GM18526 (cell line): ENCODE data around the gene SUCNR1.

Source experiments
- POLR2A ChIP-seq: IDR thresholded peaks from 3 replicates; pipeline ENCODE4 v1.6.1; 2011; ENCODE audit not compliant: insufficient read length; ENCODE audit errors: extremely low read depth

SUCNR1 gene

GRCh38 chr3:151873398-151873797 is at the start of gene SUCNR1:
Gene SUCNR1 (plus strand): TSS chr3:151873643. CDS start chr3:151879893, 6,250 bp downstream.
- TF ChIP-seq POLR2A = no peak

GRCh38 chr3:151827816-151828215 is 45.6 kb upstream of the SUCNR1 start:
- TF ChIP-seq POLR2A = no peak

GRCh38 chr3:151835751-151836525 is 37.5 kb upstream of the SUCNR1 start:
- no peak for TF ChIP-seq POLR2A

GRCh38 chr3:151837057-151837456 is 36.4 kb upstream of the SUCNR1 start:
- TF ChIP-seq POLR2A = no peak

- TF ChIP-seq POLR2A = no peak
Observed at GRCh38 chr3:151838574-151839312, 34.7 kb upstream of the SUCNR1 start.

- no peak for TF ChIP-seq POLR2A
Observed at GRCh38 chr3:151839313-151839631, 34.2 kb upstream of the SUCNR1 start.

- no peak for TF ChIP-seq POLR2A
Observed at GRCh38 chr3:151841801-151842200, 31.6 kb upstream of the SUCNR1 start.

GRCh38 chr3:151843275-151843674 is 30.2 kb upstream of the SUCNR1 start:
- no peak for TF ChIP-seq POLR2A

GRCh38 chr3:151845306-151845905 is 28.0 kb upstream of the SUCNR1 start:
- TF ChIP-seq POLR2A = no peak

- no peak for TF ChIP-seq POLR2A
Observed at GRCh38 chr3:151852074-151852811, 21.2 kb upstream of the SUCNR1 start.

- TF ChIP-seq POLR2A = no peak
Observed at GRCh38 chr3:151856118-151856517, 17.3 kb upstream of the SUCNR1 start.

GRCh38 chr3:151856641-151857040 is 16.8 kb upstream of the SUCNR1 start:
- TF ChIP-seq POLR2A = no peak

GRCh38 chr3:151859233-151859673 is 14.2 kb upstream of the SUCNR1 start:
- TF ChIP-seq POLR2A = no peak

GRCh38 chr3:151859905-151860304 is 13.5 kb upstream of the SUCNR1 start:
- TF ChIP-seq POLR2A = no peak

GRCh38 chr3:151863611-151864010 is 9.8 kb upstream of the SUCNR1 start:
- no peak for TF ChIP-seq POLR2A

GRCh38 chr3:151864423-151865101 is 8.9 kb upstream of the SUCNR1 start:
- no peak for TF ChIP-seq POLR2A
